H9 (cell line): ENCODE data around the gene KLHL22. TPM values are rescaled to one million over a fixed set of nuclear protein-coding genes. Genes with fewer than 3 reads are reported as not detected.
A peak's percentile ranks its signal among the peaks of the same experiment; 100 is the strongest.

ENCODE experiments used
- DNase-seq: peaks from one replicate; pipeline ENCODE4 v3.0.0-alpha.2; 2017
- H2AFZ ChIP-seq: one replicate; pipeline ENCODE4 v1.6.1; 2013; ENCODE audit warnings: mild to moderate bottlenecking, low read length, control low read depth, moderate library complexity
- H2AK5ac ChIP-seq: 2 replicates; pipeline ENCODE4 v1.6.1; 2013; ENCODE audit warnings: low read length, control low read depth, mixed read lengths; ENCODE audit not compliant: insufficient read length
- H2BK120ac ChIP-seq: one replicate; pipeline ENCODE4 v1.6.1; 2013; ENCODE audit warnings: low read depth, mild to moderate bottlenecking, low read length, control low read depth, inconsistent platforms; ENCODE audit not compliant: poor library complexity, severe bottlenecking
- H2BK12ac ChIP-seq: 2 replicates; pipeline ENCODE4 v1.6.1; 2013; ENCODE audit warnings: low read length, control low read depth, mixed read lengths, low read depth; ENCODE audit not compliant: insufficient read length
- H2BK15ac ChIP-seq: 2 replicates; pipeline ENCODE4 v1.6.1; 2013; ENCODE audit warnings: low read depth, low read length, control low read depth
- H2BK20ac ChIP-seq: one replicate; pipeline ENCODE4 v1.6.1; 2013; ENCODE audit warnings: low read depth, mild to moderate bottlenecking, low read length, control low read depth, inconsistent platforms; ENCODE audit not compliant: poor library complexity, severe bottlenecking
- H2BK5ac ChIP-seq: 2 replicates; pipeline ENCODE4 v1.6.1; 2013; ENCODE audit warnings: low read length, control low read depth, mixed read lengths; ENCODE audit not compliant: insufficient read length
- H3K14ac ChIP-seq: 2 replicates; pipeline ENCODE4 v1.6.1; 2013; ENCODE audit warnings: low read length, control low read depth; ENCODE audit not compliant: insufficient read depth
- H3K18ac ChIP-seq: 2 replicates; pipeline ENCODE4 v1.6.1; 2013; ENCODE audit warnings: low read depth, mild to moderate bottlenecking, mixed read lengths, low read length, control low read depth; ENCODE audit not compliant: insufficient read length
- H3K23ac ChIP-seq: 2 replicates; pipeline ENCODE4 v1.6.1; 2013; ENCODE audit warnings: low read length, control low read depth, mixed read lengths, low read depth; ENCODE audit not compliant: insufficient read length
- H3K23me2 ChIP-seq: 2 replicates; pipeline ENCODE4 v1.6.1; 2013; ENCODE audit warnings: low read depth, mild to moderate bottlenecking, mixed read lengths, low read length, control low read depth; ENCODE audit not compliant: insufficient read length, poor library complexity, severe bottlenecking
- H3K27ac ChIP-seq: 2 replicates; pipeline ENCODE4 v1.5.1; 2013; ENCODE audit warnings: low read length, control low read depth, mixed read lengths, low read depth; ENCODE audit not compliant: insufficient read length
- H3K27me3 ChIP-seq: 2 replicates; pipeline ENCODE4 v1.6.1; 2013; ENCODE audit warnings: low read length, control low read depth, inconsistent platforms; ENCODE audit not compliant: insufficient read depth
- H3K4ac ChIP-seq: 2 replicates; pipeline ENCODE4 v1.6.1; 2013; ENCODE audit warnings: low read depth, mild to moderate bottlenecking, control low read depth, inconsistent platforms, low read length, moderate library complexity
- H3K4me1 ChIP-seq: 2 replicates; pipeline ENCODE4 v1.6.1; 2013; ENCODE audit warnings: low read length, control low read depth, inconsistent platforms; ENCODE audit not compliant: insufficient read depth
- H3K4me2 ChIP-seq: 2 replicates; pipeline ENCODE4 v1.6.1; 2013; ENCODE audit warnings: low read length, control low read depth, mixed read lengths; ENCODE audit not compliant: insufficient read length, insufficient read depth
- H3K56ac ChIP-seq: 2 replicates; pipeline ENCODE4 v1.6.1; 2013; ENCODE audit warnings: low read depth, mild to moderate bottlenecking, mixed read lengths, low read length, control low read depth; ENCODE audit not compliant: insufficient read length
- H3K79me1 ChIP-seq: 2 replicates; pipeline ENCODE4 v1.6.1; 2013; ENCODE audit warnings: low read depth, mild to moderate bottlenecking, moderate library complexity, low read length, control low read depth, inconsistent platforms; ENCODE audit not compliant: insufficient read depth, poor library complexity, severe bottlenecking
- H3K79me2 ChIP-seq: 2 replicates; pipeline ENCODE4 v1.6.1; 2013; ENCODE audit warnings: low read length, control low read depth, inconsistent platforms; ENCODE audit not compliant: insufficient read depth
- H3K9ac ChIP-seq: 2 replicates; pipeline ENCODE4 v1.6.1; 2013; ENCODE audit warnings: low read length, control low read depth, mixed read lengths; ENCODE audit not compliant: insufficient read length; ENCODE audit errors: extremely low read depth
- H3K9me3 ChIP-seq: one replicate; pipeline ENCODE4 v1.6.1; 2013; ENCODE audit warnings: low read depth, low read length, inconsistent platforms; ENCODE audit not compliant: control insufficient read depth
- H3T11ph ChIP-seq: one replicate; pipeline ENCODE4 v1.6.1; 2013; ENCODE audit warnings: mild to moderate bottlenecking, low read length, control low read depth, inconsistent platforms
- H4K20me1 ChIP-seq: one replicate; pipeline ENCODE4 v1.6.1; 2013; ENCODE audit not compliant: control insufficient read depth, insufficient read length, insufficient read depth
- H4K5ac ChIP-seq: 2 replicates; pipeline ENCODE4 v1.6.1; 2013; ENCODE audit warnings: low read depth, mild to moderate bottlenecking, mixed read lengths, low read length, control low read depth; ENCODE audit not compliant: insufficient read length
- H4K8ac ChIP-seq: replicated peaks from 2 replicates; pipeline ENCODE4 v1.6.1; 2013; ENCODE audit warnings: low read length, control low read depth, mixed read lengths, low read depth; ENCODE audit not compliant: insufficient read length
- H4K91ac ChIP-seq: 2 replicates; pipeline ENCODE4 v1.6.1; 2013; ENCODE audit warnings: low read depth, mild to moderate bottlenecking, moderate library complexity, mixed read lengths, low read length, control low read depth; ENCODE audit not compliant: insufficient read length
- H3K27ac Mint-ChIP-seq, 3 experiments: 2 replicates in 2 of 3; 3 replicates in 1 of 3; pipeline ENCODE4 v1.8.0; 2020 to 2021; ENCODE audit warnings: mixed read lengths in 3 of 3, mild to moderate bottlenecking in 1 of 3, moderate library complexity in 1 of 3
- H3K27me3 Mint-ChIP-seq: 2 replicates; pipeline ENCODE4 v1.8.0; 2021; ENCODE audit warnings: low read depth, mild to moderate bottlenecking, moderate library complexity, mixed read lengths
- H3K36me3 Mint-ChIP-seq, 3 experiments: 2 replicates in 2 of 3; 3 replicates in 1 of 3; pipeline ENCODE4 v1.8.0; 2020 to 2021; ENCODE audit warnings: low read depth in 3 of 3, mixed read lengths in 3 of 3; ENCODE audit not compliant: insufficient read depth in 1 of 3
- H3K4me1 Mint-ChIP-seq, 2 experiments: 2 replicates each; pipeline ENCODE4 v1.8.0; 2020; ENCODE audit warnings: mixed read lengths in 2 of 2
- H3K4me3 Mint-ChIP-seq, 2 experiments: 2 replicates in 1 of 2; 3 replicates in 1 of 2; pipeline ENCODE4 v1.8.0; 2020 to 2021; ENCODE audit warnings: mild to moderate bottlenecking in 2 of 2, mixed read lengths in 2 of 2, moderate library complexity in 1 of 2
- H3K9me3 Mint-ChIP-seq, 2 experiments: 2 replicates in 1 of 2; 3 replicates in 1 of 2; pipeline ENCODE4 v1.8.0; 2020; ENCODE audit warnings: mild to moderate bottlenecking in 2 of 2, mixed read lengths in 2 of 2, moderate library complexity in 1 of 2
- WGBS: extraction: QIAGEN DNeasy Blood & Tissue Kit; methylation state at CpG from one replicate; pipeline ENCODE4 v1.1.7; 2013; ENCODE audit warnings: missing lambda C conversion rate, low lambda C conversion rate, mixed read lengths; ENCODE audit not compliant: insufficient read length; ENCODE audit errors: extremely low coverage; 5-methylcytosine and 5-hydroxymethylcytosine counted together
- total RNA-seq: library from RNA; stranded (reverse); gene quantifications from 2 replicates; pipeline ENCODE4 v1.2.1, GENCODE V29; 2021
- TF ChIP-seq, protein P1 (sequence below): fragments of 200-600 bp; sonication (generic); conservative IDR thresholded peaks from 3 replicates; pipeline ENCODE4 v1.8.0; 2021; ENCODE audit warnings: antibody characterized with exemption, mild to moderate bottlenecking

KLHL22 gene
- total RNA-seq, 1 experiment from 2014 or later, result 11.9 TPM

DNA sequence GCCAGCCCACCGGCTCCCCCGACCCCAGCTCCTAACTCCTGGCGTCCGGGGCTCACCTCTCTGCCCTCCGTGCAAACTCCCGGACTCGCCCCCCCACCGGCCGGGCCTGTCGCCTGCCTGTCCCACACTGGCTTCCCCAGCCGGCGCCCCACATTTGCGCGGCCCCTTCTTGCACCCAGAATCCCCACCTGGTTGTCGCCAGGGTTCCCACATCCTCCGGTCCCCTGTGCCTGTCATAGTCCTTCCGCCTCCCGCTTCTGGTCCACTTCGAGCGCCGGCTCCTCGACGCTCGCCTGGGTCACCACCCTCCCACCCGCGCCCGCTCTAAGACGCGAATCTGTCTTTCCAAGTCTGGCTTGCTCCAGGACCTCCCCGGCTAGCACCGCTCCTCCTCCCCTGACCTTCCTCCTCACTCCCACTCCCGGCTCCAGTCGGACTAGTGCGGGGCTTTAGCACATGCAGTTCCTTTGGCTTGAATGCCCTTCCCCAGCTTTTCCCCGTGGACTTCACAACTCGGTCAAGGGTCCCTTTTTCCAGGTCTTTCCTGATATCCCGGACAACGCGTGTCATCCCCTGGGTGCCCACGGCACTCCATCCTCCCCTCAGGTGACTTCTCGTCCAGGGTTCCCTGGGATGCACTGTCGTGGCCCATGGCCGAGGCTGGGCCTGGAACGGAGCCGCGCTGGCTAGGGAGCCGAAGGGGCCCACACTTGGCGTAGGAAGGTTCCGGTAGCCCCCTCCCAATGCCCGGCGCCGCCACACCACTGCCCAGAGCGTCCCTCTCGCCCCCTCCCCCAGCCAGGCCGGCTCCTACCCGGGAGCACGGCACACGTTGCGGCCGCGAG is 58.6 kb downstream of the KLHL22 start:
- Histone ChIP-seq H2BK120ac (no peak overlapping the region), H3K4me2 (peak overlapping the region; percentile 84), H3T11ph (no peak overlapping the region), H2BK12ac (no peak overlapping the region), H3K4me1 (0 out of 2 replicates have a peak, but pooled peaks cover 2% of the 10 kb centered on the region), H4K5ac (no peak overlapping the region), H3K14ac (no peak overlapping the region), H2BK5ac (no peak overlapping the region), H3K9ac (no peak overlapping the region), H2BK15ac (no peak overlapping the region), H2BK20ac (no peak overlapping the region), H3K27ac (no peak overlapping the region), H3K79me2 (no peaks in the 10 kb centered on the region), H2AK5ac (no peak overlapping the region), H3K9me3 (no peaks in the 10 kb centered on the region), H3K56ac (no peak overlapping the region), H3K23me2 (peaks cover 17% of the 10 kb centered on the region), H3K27me3 (peaks cover 10% of the 10 kb centered on the region; the same call in 1 of the 2 replicates), H2AFZ (no peak overlapping the region), H3K4ac (no peak overlapping the region), H3K18ac (no peak overlapping the region), H4K20me1 (no peaks in the 10 kb centered on the region), H3K23ac (no peak overlapping the region), H4K8ac (no peak overlapping the region), H3K79me1 (no peaks in the 10 kb centered on the region), H4K91ac (no peak overlapping the region)
- H3K4me3 Mint-ChIP-seq, result peak overlapping the region; percentile 77 to 96
- WGBS, result no CpG with 5 or more reads among the region's 61 CpGs
- peak; percentile 37 for DNase-seq
- no peaks in the 10 kb centered on the region for H3K9me3 Mint-ChIP-seq
- H3K36me3 Mint-ChIP-seq, result peaks cover 0 to 9% (median 2%) of the 10 kb centered on the region in 3 experiments; a peak in 3 of 7 replicates
- peaks cover 18 to 22% of the 10 kb centered on the region in 2 experiments for H3K4me1 Mint-ChIP-seq
- H3K27ac Mint-ChIP-seq, result no peak overlapping the region
- TF ChIP-seq, protein P1, sequence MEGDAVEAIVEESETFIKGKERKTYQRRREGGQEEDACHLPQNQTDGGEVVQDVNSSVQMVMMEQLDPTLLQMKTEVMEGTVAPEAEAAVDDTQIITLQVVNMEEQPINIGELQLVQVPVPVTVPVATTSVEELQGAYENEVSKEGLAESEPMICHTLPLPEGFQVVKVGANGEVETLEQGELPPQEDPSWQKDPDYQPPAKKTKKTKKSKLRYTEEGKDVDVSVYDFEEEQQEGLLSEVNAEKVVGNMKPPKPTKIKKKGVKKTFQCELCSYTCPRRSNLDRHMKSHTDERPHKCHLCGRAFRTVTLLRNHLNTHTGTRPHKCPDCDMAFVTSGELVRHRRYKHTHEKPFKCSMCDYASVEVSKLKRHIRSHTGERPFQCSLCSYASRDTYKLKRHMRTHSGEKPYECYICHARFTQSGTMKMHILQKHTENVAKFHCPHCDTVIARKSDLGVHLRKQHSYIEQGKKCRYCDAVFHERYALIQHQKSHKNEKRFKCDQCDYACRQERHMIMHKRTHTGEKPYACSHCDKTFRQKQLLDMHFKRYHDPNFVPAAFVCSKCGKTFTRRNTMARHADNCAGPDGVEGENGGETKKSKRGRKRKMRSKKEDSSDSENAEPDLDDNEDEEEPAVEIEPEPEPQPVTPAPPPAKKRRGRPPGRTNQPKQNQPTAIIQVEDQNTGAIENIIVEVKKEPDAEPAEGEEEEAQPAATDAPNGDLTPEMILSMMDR, result no peak
- peaks cover 73% of the 10 kb centered on the region for H3K27me3 Mint-ChIP-seq
